H9 (cell line): ENCODE data around the gene ZSCAN5A. TPM values are rescaled to one million over a fixed set of nuclear protein-coding genes. Genes with fewer than 3 reads are reported as not detected.
A peak's percentile ranks its signal among the peaks of the same experiment; 100 is the strongest.

Experiments
- DNase-seq: peaks from one replicate; pipeline ENCODE4 v3.0.0-alpha.2; 2017
- H2AFZ ChIP-seq: one replicate; pipeline ENCODE4 v1.6.1; 2013; ENCODE audit warnings: mild to moderate bottlenecking, low read length, control low read depth, moderate library complexity
- H2AK5ac ChIP-seq: 2 replicates; pipeline ENCODE4 v1.6.1; 2013; ENCODE audit warnings: low read length, control low read depth, mixed read lengths; ENCODE audit not compliant: insufficient read length
- H2BK120ac ChIP-seq: one replicate; pipeline ENCODE4 v1.6.1; 2013; ENCODE audit warnings: low read depth, mild to moderate bottlenecking, low read length, control low read depth, inconsistent platforms; ENCODE audit not compliant: poor library complexity, severe bottlenecking
- H2BK12ac ChIP-seq: 2 replicates; pipeline ENCODE4 v1.6.1; 2013; ENCODE audit warnings: low read length, control low read depth, mixed read lengths, low read depth; ENCODE audit not compliant: insufficient read length
- H2BK15ac ChIP-seq: 2 replicates; pipeline ENCODE4 v1.6.1; 2013; ENCODE audit warnings: low read depth, low read length, control low read depth
- H2BK20ac ChIP-seq: one replicate; pipeline ENCODE4 v1.6.1; 2013; ENCODE audit warnings: low read depth, mild to moderate bottlenecking, low read length, control low read depth, inconsistent platforms; ENCODE audit not compliant: poor library complexity, severe bottlenecking
- H2BK5ac ChIP-seq: 2 replicates; pipeline ENCODE4 v1.6.1; 2013; ENCODE audit warnings: low read length, control low read depth, mixed read lengths; ENCODE audit not compliant: insufficient read length
- H3K14ac ChIP-seq: 2 replicates; pipeline ENCODE4 v1.6.1; 2013; ENCODE audit warnings: low read length, control low read depth; ENCODE audit not compliant: insufficient read depth
- H3K18ac ChIP-seq: 2 replicates; pipeline ENCODE4 v1.6.1; 2013; ENCODE audit warnings: low read depth, mild to moderate bottlenecking, mixed read lengths, low read length, control low read depth; ENCODE audit not compliant: insufficient read length
- H3K23ac ChIP-seq: 2 replicates; pipeline ENCODE4 v1.6.1; 2013; ENCODE audit warnings: low read length, control low read depth, mixed read lengths, low read depth; ENCODE audit not compliant: insufficient read length
- H3K23me2 ChIP-seq: 2 replicates; pipeline ENCODE4 v1.6.1; 2013; ENCODE audit warnings: low read depth, mild to moderate bottlenecking, mixed read lengths, low read length, control low read depth; ENCODE audit not compliant: insufficient read length, poor library complexity, severe bottlenecking
- H3K27ac ChIP-seq: 2 replicates; pipeline ENCODE4 v1.5.1; 2013; ENCODE audit warnings: low read length, control low read depth, mixed read lengths, low read depth; ENCODE audit not compliant: insufficient read length
- H3K27me3 ChIP-seq: 2 replicates; pipeline ENCODE4 v1.6.1; 2013; ENCODE audit warnings: low read length, control low read depth, inconsistent platforms; ENCODE audit not compliant: insufficient read depth
- H3K4ac ChIP-seq: 2 replicates; pipeline ENCODE4 v1.6.1; 2013; ENCODE audit warnings: low read depth, mild to moderate bottlenecking, control low read depth, inconsistent platforms, low read length, moderate library complexity
- H3K4me1 ChIP-seq: 2 replicates; pipeline ENCODE4 v1.6.1; 2013; ENCODE audit warnings: low read length, control low read depth, inconsistent platforms; ENCODE audit not compliant: insufficient read depth
- H3K4me2 ChIP-seq: 2 replicates; pipeline ENCODE4 v1.6.1; 2013; ENCODE audit warnings: low read length, control low read depth, mixed read lengths; ENCODE audit not compliant: insufficient read length, insufficient read depth
- H3K56ac ChIP-seq: 2 replicates; pipeline ENCODE4 v1.6.1; 2013; ENCODE audit warnings: low read depth, mild to moderate bottlenecking, mixed read lengths, low read length, control low read depth; ENCODE audit not compliant: insufficient read length
- H3K79me1 ChIP-seq: 2 replicates; pipeline ENCODE4 v1.6.1; 2013; ENCODE audit warnings: low read depth, mild to moderate bottlenecking, moderate library complexity, low read length, control low read depth, inconsistent platforms; ENCODE audit not compliant: insufficient read depth, poor library complexity, severe bottlenecking
- H3K79me2 ChIP-seq: 2 replicates; pipeline ENCODE4 v1.6.1; 2013; ENCODE audit warnings: low read length, control low read depth, inconsistent platforms; ENCODE audit not compliant: insufficient read depth
- H3K9ac ChIP-seq: 2 replicates; pipeline ENCODE4 v1.6.1; 2013; ENCODE audit warnings: low read length, control low read depth, mixed read lengths; ENCODE audit not compliant: insufficient read length; ENCODE audit errors: extremely low read depth
- H3K9me3 ChIP-seq: one replicate; pipeline ENCODE4 v1.6.1; 2013; ENCODE audit warnings: low read depth, low read length, inconsistent platforms; ENCODE audit not compliant: control insufficient read depth
- H3T11ph ChIP-seq: one replicate; pipeline ENCODE4 v1.6.1; 2013; ENCODE audit warnings: mild to moderate bottlenecking, low read length, control low read depth, inconsistent platforms
- H4K20me1 ChIP-seq: one replicate; pipeline ENCODE4 v1.6.1; 2013; ENCODE audit not compliant: control insufficient read depth, insufficient read length, insufficient read depth
- H4K5ac ChIP-seq: 2 replicates; pipeline ENCODE4 v1.6.1; 2013; ENCODE audit warnings: low read depth, mild to moderate bottlenecking, mixed read lengths, low read length, control low read depth; ENCODE audit not compliant: insufficient read length
- H4K8ac ChIP-seq: replicated peaks from 2 replicates; pipeline ENCODE4 v1.6.1; 2013; ENCODE audit warnings: low read length, control low read depth, mixed read lengths, low read depth; ENCODE audit not compliant: insufficient read length
- H4K91ac ChIP-seq: 2 replicates; pipeline ENCODE4 v1.6.1; 2013; ENCODE audit warnings: low read depth, mild to moderate bottlenecking, moderate library complexity, mixed read lengths, low read length, control low read depth; ENCODE audit not compliant: insufficient read length
- H3K27ac Mint-ChIP-seq, 3 experiments: 2 replicates in 2 of 3; 3 replicates in 1 of 3; pipeline ENCODE4 v1.8.0; 2020 to 2021; ENCODE audit warnings: mixed read lengths in 3 of 3, mild to moderate bottlenecking in 1 of 3, moderate library complexity in 1 of 3
- H3K27me3 Mint-ChIP-seq: 2 replicates; pipeline ENCODE4 v1.8.0; 2021; ENCODE audit warnings: low read depth, mild to moderate bottlenecking, moderate library complexity, mixed read lengths
- H3K36me3 Mint-ChIP-seq, 3 experiments: 2 replicates in 2 of 3; 3 replicates in 1 of 3; pipeline ENCODE4 v1.8.0; 2020 to 2021; ENCODE audit warnings: low read depth in 3 of 3, mixed read lengths in 3 of 3; ENCODE audit not compliant: insufficient read depth in 1 of 3
- H3K4me1 Mint-ChIP-seq, 2 experiments: 2 replicates each; pipeline ENCODE4 v1.8.0; 2020; ENCODE audit warnings: mixed read lengths in 2 of 2
- H3K4me3 Mint-ChIP-seq, 2 experiments: 2 replicates in 1 of 2; 3 replicates in 1 of 2; pipeline ENCODE4 v1.8.0; 2020 to 2021; ENCODE audit warnings: mild to moderate bottlenecking in 2 of 2, mixed read lengths in 2 of 2, moderate library complexity in 1 of 2
- H3K9me3 Mint-ChIP-seq, 2 experiments: 2 replicates in 1 of 2; 3 replicates in 1 of 2; pipeline ENCODE4 v1.8.0; 2020; ENCODE audit warnings: mild to moderate bottlenecking in 2 of 2, mixed read lengths in 2 of 2, moderate library complexity in 1 of 2
- WGBS: extraction: QIAGEN DNeasy Blood & Tissue Kit; methylation state at CpG from one replicate; pipeline ENCODE4 v1.1.7; 2013; ENCODE audit warnings: missing lambda C conversion rate, low lambda C conversion rate, mixed read lengths; ENCODE audit not compliant: insufficient read length; ENCODE audit errors: extremely low coverage; 5-methylcytosine and 5-hydroxymethylcytosine counted together
- total RNA-seq: library from RNA; stranded (reverse); gene quantifications from 2 replicates; pipeline ENCODE4 v1.2.1, GENCODE V29; 2021
- TF ChIP-seq, protein P1 (sequence below): fragments of 200-600 bp; sonication (generic); conservative IDR thresholded peaks from 3 replicates; pipeline ENCODE4 v1.8.0; 2021; ENCODE audit warnings: antibody characterized with exemption, mild to moderate bottlenecking

ZSCAN5A gene
- total RNA-seq, 1 experiment from 2014 or later: 12.5 TPM

DNA sequence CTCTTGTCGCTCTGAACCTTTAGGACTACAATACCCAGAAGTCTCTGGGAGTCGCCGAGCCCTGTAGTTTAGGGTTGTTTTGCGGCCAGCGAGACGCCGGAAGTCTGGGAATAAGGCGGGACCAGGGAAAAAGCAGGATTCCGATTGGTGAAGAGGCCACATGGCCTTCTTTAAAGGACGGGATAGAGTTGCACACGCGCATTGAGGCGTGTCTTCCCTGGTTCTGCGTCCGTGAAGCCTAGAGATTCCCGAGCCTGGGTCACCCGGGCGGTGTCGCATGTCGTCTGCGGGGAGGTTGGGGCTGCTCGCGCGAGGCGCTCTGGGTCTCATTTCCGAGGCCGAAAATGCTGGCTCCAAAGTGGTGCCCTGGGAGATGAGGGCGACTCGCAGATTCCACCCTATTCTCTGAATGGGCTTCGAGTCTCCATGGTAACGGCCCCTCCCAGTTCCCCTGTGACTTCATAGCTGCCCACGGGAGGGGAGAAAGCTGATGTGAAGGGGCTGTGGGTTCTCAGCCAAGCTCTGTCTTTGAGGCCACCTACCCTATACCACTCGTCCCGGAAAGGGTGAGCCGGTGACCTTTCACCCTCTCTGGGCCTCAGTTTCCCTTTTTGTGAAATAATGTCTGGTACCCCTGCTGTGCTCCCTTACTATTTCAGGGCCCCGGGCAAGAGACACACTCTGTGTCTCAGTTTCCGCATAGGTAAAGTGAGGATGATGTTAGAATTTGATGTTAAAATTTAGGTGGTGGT, 614 bp upstream of the ZSCAN5A start:
- Histone ChIP-seq H3K9ac (peak overlapping the region; percentile 86), H3K56ac (no peak overlapping the region), H3K14ac (peak overlapping the region; percentile 90; the same call in 1 of the 2 replicates), H3K9me3 (no peaks in the 10 kb centered on the region), H3K27ac (peak overlapping the region; percentile 58), H4K8ac (no peak overlapping the region), H2BK15ac (no peak overlapping the region), H3K27me3 (no peaks in the 10 kb centered on the region), H3K4ac (no peak overlapping the region), H4K5ac (no peak overlapping the region), H2BK5ac (peak overlapping the region; percentile 76), H3K79me2 (no peaks in the 10 kb centered on the region), H3K23me2 (peaks cover 9% of the 10 kb centered on the region), H2AK5ac (no peak overlapping the region), H3K4me1 (no peaks in the 10 kb centered on the region), H3K23ac (no peak overlapping the region), H3K4me2 (peak overlapping the region; percentile 98), H3K18ac (peak overlapping the region; percentile 96), H2BK20ac (no peak overlapping the region), H2BK120ac (no peak overlapping the region), H2AFZ (peak overlapping the region; percentile 71), H3K79me1 (no peaks in the 10 kb centered on the region), H4K20me1 (no peaks in the 10 kb centered on the region), H3T11ph (no peak overlapping the region), H4K91ac (no peak overlapping the region), H2BK12ac (peak overlapping the region; percentile 31)
- H3K9me3 Mint-ChIP-seq: peaks cover 0 to 2% of the 10 kb centered on the region in 2 experiments; a peak in 2 of 5 replicates
- H3K36me3 Mint-ChIP-seq: peaks cover 0 to 4% (median 2%) of the 10 kb centered on the region in 3 experiments; a peak in 3 of 7 replicates
- peak; percentile 97 for DNase-seq
- H3K4me3 Mint-ChIP-seq: peak overlapping the region; percentile 90 to 91
- H3K27ac Mint-ChIP-seq: peak overlapping the region; percentile 99 to 100 (median 100)
- H3K4me1 Mint-ChIP-seq: peaks cover 10 to 14% of the 10 kb centered on the region in 2 experiments
- H3K27me3 Mint-ChIP-seq: peaks cover 8% of the 10 kb centered on the region
- TF ChIP-seq, protein P1, sequence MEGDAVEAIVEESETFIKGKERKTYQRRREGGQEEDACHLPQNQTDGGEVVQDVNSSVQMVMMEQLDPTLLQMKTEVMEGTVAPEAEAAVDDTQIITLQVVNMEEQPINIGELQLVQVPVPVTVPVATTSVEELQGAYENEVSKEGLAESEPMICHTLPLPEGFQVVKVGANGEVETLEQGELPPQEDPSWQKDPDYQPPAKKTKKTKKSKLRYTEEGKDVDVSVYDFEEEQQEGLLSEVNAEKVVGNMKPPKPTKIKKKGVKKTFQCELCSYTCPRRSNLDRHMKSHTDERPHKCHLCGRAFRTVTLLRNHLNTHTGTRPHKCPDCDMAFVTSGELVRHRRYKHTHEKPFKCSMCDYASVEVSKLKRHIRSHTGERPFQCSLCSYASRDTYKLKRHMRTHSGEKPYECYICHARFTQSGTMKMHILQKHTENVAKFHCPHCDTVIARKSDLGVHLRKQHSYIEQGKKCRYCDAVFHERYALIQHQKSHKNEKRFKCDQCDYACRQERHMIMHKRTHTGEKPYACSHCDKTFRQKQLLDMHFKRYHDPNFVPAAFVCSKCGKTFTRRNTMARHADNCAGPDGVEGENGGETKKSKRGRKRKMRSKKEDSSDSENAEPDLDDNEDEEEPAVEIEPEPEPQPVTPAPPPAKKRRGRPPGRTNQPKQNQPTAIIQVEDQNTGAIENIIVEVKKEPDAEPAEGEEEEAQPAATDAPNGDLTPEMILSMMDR: no peak
- no CpG with 5 or more reads among the region's 37 CpGs for WGBS
